OCI-LY7 (cell line): ENCODE measurements around the gene RNF144A.

Source experiments
- EZH2phosphoT487 ChIP-seq: fragments of 200-600 bp; sonication (generic); IDR thresholded peaks from 2 replicates; pipeline ENCODE4 v1.6.1; 2018; ENCODE audit warnings: low read depth, borderline replicate concordance, mild to moderate bottlenecking, mixed run types, antibody characterized with exemption, low read length, moderate library complexity, mixed read lengths
- TF ChIP-seq, protein P1 (sequence below): fragments of 200-600 bp; sonication (generic); conservative IDR thresholded peaks from 2 replicates; pipeline ENCODE4 v1.5.1; 2014; ENCODE audit warnings: mild to moderate bottlenecking, antibody characterized with exemption, low read length, moderate library complexity, mixed read lengths

- TF ChIP-seq, protein P1, sequence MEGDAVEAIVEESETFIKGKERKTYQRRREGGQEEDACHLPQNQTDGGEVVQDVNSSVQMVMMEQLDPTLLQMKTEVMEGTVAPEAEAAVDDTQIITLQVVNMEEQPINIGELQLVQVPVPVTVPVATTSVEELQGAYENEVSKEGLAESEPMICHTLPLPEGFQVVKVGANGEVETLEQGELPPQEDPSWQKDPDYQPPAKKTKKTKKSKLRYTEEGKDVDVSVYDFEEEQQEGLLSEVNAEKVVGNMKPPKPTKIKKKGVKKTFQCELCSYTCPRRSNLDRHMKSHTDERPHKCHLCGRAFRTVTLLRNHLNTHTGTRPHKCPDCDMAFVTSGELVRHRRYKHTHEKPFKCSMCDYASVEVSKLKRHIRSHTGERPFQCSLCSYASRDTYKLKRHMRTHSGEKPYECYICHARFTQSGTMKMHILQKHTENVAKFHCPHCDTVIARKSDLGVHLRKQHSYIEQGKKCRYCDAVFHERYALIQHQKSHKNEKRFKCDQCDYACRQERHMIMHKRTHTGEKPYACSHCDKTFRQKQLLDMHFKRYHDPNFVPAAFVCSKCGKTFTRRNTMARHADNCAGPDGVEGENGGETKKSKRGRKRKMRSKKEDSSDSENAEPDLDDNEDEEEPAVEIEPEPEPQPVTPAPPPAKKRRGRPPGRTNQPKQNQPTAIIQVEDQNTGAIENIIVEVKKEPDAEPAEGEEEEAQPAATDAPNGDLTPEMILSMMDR, result no peak
- no peak for TF ChIP-seq EZH2phosphoT487
These were observed 93.3 kb downstream of the RNF144A start for GRCh38 chr2:7010391-7011054.
